GM12872 (cell line): Measurements from ENCODE around the gene ELAVL3.

Experiments used
- TF ChIP-seq, protein P1 (sequence below): IDR thresholded peaks from 3 replicates; pipeline ENCODE4 v1.5.1; 2011; ENCODE audit warnings: low read depth, mild to moderate bottlenecking, low read length, moderate library complexity; ENCODE audit not compliant: insufficient read depth

Gene ELAVL3

DNA sequence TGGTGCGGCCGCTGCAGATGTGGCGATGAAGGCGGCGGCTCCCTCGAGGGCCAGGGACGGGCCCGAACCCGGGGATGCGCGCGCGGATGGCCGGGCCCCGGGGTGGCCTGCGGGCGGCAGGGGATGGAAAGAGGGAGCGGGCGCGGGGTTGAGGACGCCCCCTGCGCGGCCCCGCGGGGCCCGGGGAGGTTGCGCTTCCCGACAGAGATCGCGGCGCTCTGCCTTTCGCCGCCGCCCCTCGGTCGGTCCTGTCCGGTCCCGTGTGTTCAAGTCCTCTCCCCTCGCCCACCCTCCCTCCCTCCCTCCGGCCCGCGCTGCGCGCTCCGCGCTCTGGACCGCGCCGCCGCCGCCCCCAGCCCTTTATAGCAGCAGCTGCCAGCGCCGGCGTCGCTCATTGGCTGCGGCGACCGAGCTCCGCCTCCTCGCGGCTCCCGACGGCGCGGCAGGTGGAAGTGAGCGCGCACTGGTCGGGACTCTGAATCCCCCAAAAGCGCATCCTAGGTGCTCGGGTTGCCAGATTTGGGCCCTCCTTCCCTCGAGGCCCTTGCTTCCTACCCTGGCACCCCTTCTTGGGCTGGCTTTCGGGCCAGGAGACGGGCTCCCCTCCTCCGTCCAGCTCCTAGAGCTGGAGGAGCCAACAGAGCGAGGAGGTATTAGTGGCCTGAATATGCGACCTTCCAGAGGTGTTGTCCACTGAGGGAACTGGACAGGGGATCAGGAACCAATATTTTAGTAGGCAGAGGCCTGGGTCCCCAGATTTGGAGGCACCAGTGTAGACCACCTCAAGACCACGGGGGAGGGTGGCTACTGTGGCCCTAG is at the start of gene ELAVL3:
Gene ELAVL3, minus strand, starts transcription at position 332 of the 819 bp plus-strand sequence. CDS start 438 bp downstream, outside the sequence.
- TF ChIP-seq, protein P1, sequence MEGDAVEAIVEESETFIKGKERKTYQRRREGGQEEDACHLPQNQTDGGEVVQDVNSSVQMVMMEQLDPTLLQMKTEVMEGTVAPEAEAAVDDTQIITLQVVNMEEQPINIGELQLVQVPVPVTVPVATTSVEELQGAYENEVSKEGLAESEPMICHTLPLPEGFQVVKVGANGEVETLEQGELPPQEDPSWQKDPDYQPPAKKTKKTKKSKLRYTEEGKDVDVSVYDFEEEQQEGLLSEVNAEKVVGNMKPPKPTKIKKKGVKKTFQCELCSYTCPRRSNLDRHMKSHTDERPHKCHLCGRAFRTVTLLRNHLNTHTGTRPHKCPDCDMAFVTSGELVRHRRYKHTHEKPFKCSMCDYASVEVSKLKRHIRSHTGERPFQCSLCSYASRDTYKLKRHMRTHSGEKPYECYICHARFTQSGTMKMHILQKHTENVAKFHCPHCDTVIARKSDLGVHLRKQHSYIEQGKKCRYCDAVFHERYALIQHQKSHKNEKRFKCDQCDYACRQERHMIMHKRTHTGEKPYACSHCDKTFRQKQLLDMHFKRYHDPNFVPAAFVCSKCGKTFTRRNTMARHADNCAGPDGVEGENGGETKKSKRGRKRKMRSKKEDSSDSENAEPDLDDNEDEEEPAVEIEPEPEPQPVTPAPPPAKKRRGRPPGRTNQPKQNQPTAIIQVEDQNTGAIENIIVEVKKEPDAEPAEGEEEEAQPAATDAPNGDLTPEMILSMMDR, result no peak

DNA sequence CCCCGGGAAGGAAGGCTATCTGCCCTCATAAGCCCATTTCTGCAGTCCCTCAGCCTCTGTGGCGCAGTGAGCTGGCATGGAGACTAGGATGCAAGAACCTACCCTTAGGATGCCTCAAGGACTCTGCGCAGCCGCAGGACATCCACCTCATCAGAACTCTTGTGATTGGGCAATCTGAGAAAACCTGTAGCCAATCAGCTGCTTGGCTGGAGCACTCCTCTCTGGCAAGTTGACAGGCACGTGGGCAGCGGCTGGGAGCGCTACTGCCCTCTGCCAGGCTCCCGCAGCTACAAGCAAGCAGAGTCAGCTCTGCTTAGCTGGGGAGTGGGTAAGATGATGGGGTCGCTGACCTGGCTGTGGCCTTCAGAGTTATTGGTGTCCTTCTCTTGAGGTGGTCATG is 49.6 kb upstream of the ELAVL3 start:
- TF ChIP-seq, protein P1, result peak; percentile 18; the same call in 1 of the 3 replicates

DNA sequence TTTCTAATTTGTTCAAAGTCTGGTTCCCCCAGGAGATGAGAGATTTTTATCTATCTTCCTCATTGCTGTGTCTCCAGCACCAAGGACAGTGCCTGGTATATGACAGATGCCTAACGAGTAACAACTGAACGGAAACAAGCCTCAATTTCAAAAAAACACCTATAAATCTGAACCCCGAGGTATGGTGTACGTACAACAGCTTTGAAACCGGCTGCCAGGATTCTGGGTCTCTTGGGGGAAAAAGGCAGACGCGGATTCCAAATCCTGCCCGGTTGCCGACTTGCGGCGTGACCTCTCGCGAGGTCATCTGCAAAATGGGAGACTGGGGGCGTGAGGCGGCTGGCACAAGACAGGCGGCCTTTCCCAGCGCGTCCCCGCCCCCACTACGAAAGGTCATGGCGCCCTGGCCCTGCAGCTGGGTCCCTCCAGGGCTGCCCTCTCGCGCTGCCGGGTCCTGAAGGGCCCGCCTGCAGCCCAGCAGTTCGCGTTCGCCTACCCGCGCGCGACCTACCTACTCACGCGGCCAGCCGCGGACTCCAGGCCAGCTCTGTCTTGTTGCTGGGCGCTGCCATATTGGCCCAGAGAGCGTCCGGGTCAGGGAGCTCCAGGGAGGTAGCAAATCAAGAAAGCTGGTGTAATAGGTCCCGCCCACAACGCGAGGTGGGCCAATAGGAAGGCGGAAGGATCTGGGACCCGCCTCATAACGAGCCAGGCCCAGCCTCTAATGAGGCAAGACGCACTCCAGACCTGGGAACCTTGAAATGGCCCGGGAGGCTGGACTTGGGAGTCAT is 47.9 kb upstream of the ELAVL3 start, which contains the start of gene ECSIT:
Gene ECSIT, minus strand, starts transcription at position 584 of the 791 bp plus-strand sequence. CDS start 9,964 bp downstream, outside the sequence.
- TF ChIP-seq, protein P1, result no peak

DNA sequence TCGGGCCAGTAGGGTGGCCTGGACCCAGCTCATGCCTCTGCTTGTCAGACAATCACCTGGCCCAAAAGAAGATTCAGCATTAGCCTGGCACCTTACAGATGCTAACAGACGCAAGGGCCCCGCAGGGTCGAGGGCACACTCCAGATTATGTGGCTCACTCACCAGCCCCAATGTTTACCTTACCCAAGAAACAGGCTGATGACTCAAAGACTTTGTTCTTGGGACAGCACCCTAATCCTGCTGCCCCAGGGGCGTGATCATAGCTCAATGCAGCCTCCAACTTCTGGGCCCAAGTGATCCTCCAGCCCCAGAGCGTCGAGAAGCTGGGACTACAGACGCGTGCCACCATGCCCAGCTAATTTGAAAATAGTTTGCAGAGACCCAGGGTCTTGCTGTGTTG is 38.3 kb upstream of the ELAVL3 start:
- TF ChIP-seq, protein P1, result no peak

DNA sequence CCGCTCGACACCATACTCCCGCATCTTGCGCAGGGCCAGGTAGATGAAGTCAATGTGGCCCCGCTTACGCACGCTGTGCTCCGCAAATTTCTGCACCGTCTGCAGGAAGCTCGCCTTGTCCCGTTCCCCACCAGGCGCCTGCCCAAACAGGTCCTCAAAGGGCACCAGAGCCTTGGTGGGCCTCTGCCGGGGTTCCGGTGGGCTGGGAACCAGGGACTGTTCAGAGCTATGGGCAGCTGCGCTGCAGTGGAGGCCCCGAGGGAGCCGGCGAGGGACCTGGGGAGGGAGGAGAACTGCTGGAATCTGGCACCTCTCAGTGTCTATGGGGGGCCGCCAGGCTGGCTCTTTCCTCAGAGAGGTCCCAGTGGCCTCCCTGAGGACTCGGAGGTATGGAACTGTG is 33.1 kb upstream of the ELAVL3 start:
- TF ChIP-seq, protein P1, result no peak

DNA sequence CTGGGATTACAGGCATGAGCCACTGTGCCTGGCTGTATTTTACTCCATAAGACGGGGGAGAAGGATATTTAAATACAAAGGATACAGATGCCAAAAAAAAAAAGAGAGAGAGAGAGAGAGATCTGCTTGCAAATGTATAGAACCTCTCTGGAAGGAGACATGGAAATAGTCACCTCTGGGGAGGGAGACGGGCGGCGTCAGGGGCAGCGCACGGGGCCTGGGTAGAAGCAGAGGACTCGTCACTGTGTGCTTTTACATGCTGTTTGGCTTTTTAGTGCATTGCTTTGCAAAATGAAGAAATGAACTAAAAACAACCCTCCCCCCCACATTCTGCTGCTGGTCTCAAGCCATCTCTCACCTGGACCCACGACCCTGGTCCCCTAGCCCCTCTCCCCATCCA is 29.6 kb upstream of the ELAVL3 start:
- TF ChIP-seq, protein P1, result no peak

DNA sequence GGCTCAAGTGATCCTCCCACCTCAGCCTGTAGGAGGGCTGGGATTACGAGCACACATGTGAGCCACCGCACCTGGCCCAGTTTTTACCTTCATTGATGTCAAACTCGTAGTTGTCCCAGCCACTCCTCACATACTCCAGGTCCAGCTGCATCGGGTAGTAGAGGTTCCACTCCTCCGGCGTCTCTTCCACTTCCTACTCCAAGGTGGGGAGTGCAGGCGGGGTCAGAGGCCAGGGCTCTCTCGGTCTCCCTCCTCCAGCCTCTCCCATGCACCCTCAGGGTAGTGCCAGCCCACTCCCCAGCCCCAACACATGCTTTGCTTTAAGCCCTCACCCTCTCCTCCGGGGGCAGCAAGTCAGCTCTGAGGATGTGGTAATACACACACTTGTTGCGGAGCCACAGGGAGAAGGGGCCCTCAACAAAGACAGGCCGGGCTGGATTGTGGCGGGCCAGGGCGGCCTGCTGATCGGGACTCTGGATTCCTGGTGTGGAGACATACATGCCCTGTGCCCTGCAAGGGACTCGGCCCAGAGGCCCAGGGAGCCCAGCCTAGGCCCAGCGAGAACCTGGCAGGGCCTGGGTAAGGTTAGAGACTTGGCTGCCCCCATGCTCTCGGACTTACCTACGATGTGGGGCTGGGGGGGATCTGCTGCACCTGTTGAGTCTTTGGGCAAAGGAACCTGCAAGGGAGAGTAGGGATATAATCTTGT is 26.7 kb upstream of the ELAVL3 start:
- TF ChIP-seq, protein P1, result no peak
